NT2/D1 (cell line): ENCODE data around the gene COIL.
"Not testable (repeated sequence)": the region's sequence is repeated elsewhere in the genome, so short reads cannot be mapped to it uniquely, and the experiment has no call there.

Source experiments
- SUZ12 ChIP-seq: IDR thresholded peaks from 2 replicates; pipeline ENCODE4 v1.6.1; 2011; ENCODE audit not compliant: insufficient read length, insufficient read depth; ENCODE audit errors: extremely low read depth
- YY1 ChIP-seq: IDR thresholded peaks from 2 replicates; pipeline ENCODE4 v1.6.1; 2011; ENCODE audit not compliant: insufficient read length, insufficient read depth
- ZNF274 ChIP-seq: IDR thresholded peaks from 2 replicates; pipeline ENCODE4 v1.6.1; 2011; ENCODE audit warnings: mild to moderate bottlenecking, low read depth, low read length

DNA sequence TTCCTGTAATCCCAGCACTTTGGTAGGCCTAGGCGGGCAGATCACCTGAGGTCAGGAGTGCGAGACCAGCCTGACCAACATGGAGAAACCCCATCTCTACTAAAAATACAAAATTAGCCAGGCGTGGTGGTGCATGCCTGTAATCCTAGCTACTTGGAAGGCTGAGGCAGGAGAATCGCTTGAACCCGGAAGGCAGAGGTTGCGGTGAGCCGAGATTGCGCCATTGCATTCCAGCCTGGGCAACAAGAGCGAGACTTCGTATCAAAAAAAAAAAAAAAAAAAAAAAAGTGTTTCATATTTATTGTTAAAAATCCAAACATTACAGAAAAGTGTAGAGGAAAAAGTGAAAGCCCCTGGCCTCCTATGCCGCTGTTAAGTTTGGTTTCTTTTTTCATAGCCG is 19.7 kb upstream of the COIL start:
- not testable (repeated sequence) for TF ChIP-seq SUZ12, ZNF274, YY1
